GM23248 (cell line): ENCODE data around the gene UPK3B.
"Not testable (repeated sequence)": the region's sequence is repeated elsewhere in the genome, so short reads cannot be mapped to it uniquely, and the experiment has no call there.

Experiments
- EZH2 ChIP-seq: fragments of 200-600 bp; sonication (generic); IDR thresholded peaks from 2 replicates; pipeline ENCODE4 v1.6.1; 2018; ENCODE audit warnings: antibody characterized with exemption, mild to moderate bottlenecking; ENCODE audit not compliant: insufficient read depth, poor library complexity, severe bottlenecking
- EZH2phosphoT487 ChIP-seq: fragments of 200-600 bp; sonication (generic); IDR thresholded peaks from 2 replicates; pipeline ENCODE4 v1.6.1; 2018; ENCODE audit warnings: antibody characterized with exemption, moderate library complexity, mild to moderate bottlenecking, low read depth; ENCODE audit not compliant: insufficient read depth

DNA sequence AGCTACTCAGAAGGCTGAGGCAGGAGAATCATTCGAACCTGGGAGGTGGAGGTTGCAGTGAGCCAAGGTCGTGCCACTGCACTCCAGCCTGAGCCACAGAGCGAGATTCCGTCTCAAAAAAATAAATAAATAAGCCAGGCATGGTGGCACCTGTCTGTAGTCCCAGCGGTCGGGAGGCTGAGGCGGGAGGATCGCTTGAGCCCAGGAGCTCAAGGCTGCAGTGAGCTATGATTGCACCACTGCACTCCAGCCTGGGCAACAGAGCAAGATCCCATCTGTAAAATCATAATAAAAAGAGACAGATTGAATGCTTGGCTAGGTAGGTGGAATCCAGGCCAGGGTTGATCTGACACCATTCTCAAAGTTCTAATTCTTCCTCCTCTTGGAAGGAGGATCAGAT is 3.7 kb upstream of the UPK3B start:
- TF ChIP-seq EZH2phosphoT487, EZH2: not testable (repeated sequence)
